HepG2 (cell line): ENCODE results near the gene RARA. TPM values are rescaled to one million over a fixed set of nuclear protein-coding genes. Genes with fewer than 3 reads are reported as not detected.

Experiments used
- CEBPG ChIP-seq: IDR thresholded peaks from 2 replicates; pipeline ENCODE4 v1.6.1; 2016
- NFYC ChIP-seq: IDR thresholded peaks from 2 replicates; pipeline ENCODE4 v1.6.1; 2016; ENCODE audit warnings: missing genetic modification reagents, missing compliant biosample characterization
- RBFOX2 ChIP-seq: fragments of 200-400 bp; formaldehyde crosslinking; IDR thresholded peaks from 2 replicates; pipeline ENCODE4 v1.6.1; 2017; ENCODE audit warnings: low read depth, mild to moderate bottlenecking, low read length
- RFXANK ChIP-seq: IDR thresholded peaks from 2 replicates; pipeline ENCODE4 v1.6.1; 2016
- TP53 ChIP-seq: sonication (generic); formaldehyde crosslinking; conservative IDR thresholded peaks from 2 replicates; pipeline ENCODE4 v1.4.0; 2020; ENCODE audit warnings: missing genetic modification reagents
- ZFP36 ChIP-seq: fragments of 150-350 bp; IDR thresholded peaks from 2 replicates; pipeline ENCODE4 v1.6.1; 2018; ENCODE audit warnings: borderline replicate concordance, low read length, low read depth; ENCODE audit not compliant: partially characterized antibody
- ZNF101 ChIP-seq: sonication (generic); formaldehyde crosslinking; IDR thresholded peaks from 2 replicates; pipeline ENCODE4 v1.4.0; 2020; ENCODE audit warnings: mild to moderate bottlenecking, low read depth, missing genetic modification reagents, borderline replicate concordance
- ZNF121 ChIP-seq: sonication (generic); formaldehyde crosslinking; IDR thresholded peaks from 2 replicates; pipeline ENCODE4 v1.5.0; 2020; ENCODE audit warnings: mild to moderate bottlenecking, missing genetic modification reagents
- ZNF136 ChIP-seq: sonication (generic); formaldehyde crosslinking; IDR thresholded peaks from 2 replicates; pipeline ENCODE4 v1.8.1; 2022; ENCODE audit warnings: low read depth, mild to moderate bottlenecking, moderate library complexity, missing genetic modification reagents
- ZNF225 ChIP-seq: sonication (generic); formaldehyde crosslinking; IDR thresholded peaks from 2 replicates; pipeline ENCODE4 v1.4.0; 2020; ENCODE audit warnings: mild to moderate bottlenecking, missing genetic modification reagents
- ZNF234 ChIP-seq: sonication (generic); formaldehyde crosslinking; conservative IDR thresholded peaks from 2 replicates; pipeline ENCODE4 v1.5.1; 2020; ENCODE audit warnings: mild to moderate bottlenecking, missing genetic modification reagents
- ZNF235 ChIP-seq: sonication (generic); formaldehyde crosslinking; IDR thresholded peaks from 2 replicates; pipeline ENCODE4 v1.8.1; 2023; ENCODE audit warnings: mild to moderate bottlenecking, missing genetic modification reagents, borderline replicate concordance
- ZNF253 ChIP-seq: sonication (generic); formaldehyde crosslinking; IDR thresholded peaks from 2 replicates; pipeline ENCODE4 v1.8.0; 2022; ENCODE audit warnings: mild to moderate bottlenecking, missing genetic modification reagents, borderline replicate concordance
- ZNF430 ChIP-seq: sonication (generic); formaldehyde crosslinking; IDR thresholded peaks from 2 replicates; pipeline ENCODE4 v1.9.0; 2021; ENCODE audit warnings: mild to moderate bottlenecking, missing genetic modification reagents
- ZNF558 ChIP-seq: sonication (generic); formaldehyde crosslinking; IDR thresholded peaks from 2 replicates; pipeline ENCODE4 v1.9.0; 2022; ENCODE audit warnings: mild to moderate bottlenecking, missing genetic modification reagents, borderline replicate concordance
- ZNF782 ChIP-seq: sonication (generic); formaldehyde crosslinking; IDR thresholded peaks from 2 replicates; pipeline ENCODE4 v1.4.0; 2020; ENCODE audit warnings: missing genetic modification reagents, mild to moderate bottlenecking, borderline replicate concordance
- ZSCAN31 ChIP-seq: sonication (generic); formaldehyde crosslinking; IDR thresholded peaks from 2 replicates; pipeline ENCODE4 v1.5.0; 2020; ENCODE audit warnings: low read depth, mild to moderate bottlenecking, missing genetic modification reagents
- polyA plus RNA-seq, 8 experiments: library from polyadenylated mRNA; depleted of rRNA in 3 of 8; stranded (reverse) in 7 of 8; unstranded in 1 of 8; fragments of >200 nt; fragmentation: Illumina TruSeq in 4 of 8; extraction: Trizol in 4 of 8; gene quantifications; 2 replicates each; pipeline versions ENCODE4 v1.2.1 to v1.2.3, GENCODE V29; 2011 to 2016; ENCODE audit warnings: low read depth in 4 of 8, missing spikeins in 1 of 8, mixed read lengths in 1 of 8; ENCODE audit not compliant: insufficient read depth in 1 of 8
- total RNA-seq, 5 experiments: library from RNA; depleted of rRNA; stranded (reverse); fragments of >200 nt; fragmentation: Illumina TruSeq; extraction: Trizol; gene quantifications; 2 replicates each; pipeline ENCODE4 v1.2.3, GENCODE V29; 2016; ENCODE audit warnings: low read depth in 1 of 5
- TF ChIP-seq, protein P1 (sequence below): sonication (generic); formaldehyde crosslinking; IDR thresholded peaks from 2 replicates; pipeline ENCODE4 v1.9.0; 2021; ENCODE audit warnings: mild to moderate bottlenecking, missing genetic modification reagents
- TF ChIP-seq, protein P2 (sequence below): sonication (generic); formaldehyde crosslinking; IDR thresholded peaks from 2 replicates; pipeline ENCODE4 v1.4.0; 2020; ENCODE audit warnings: missing genetic modification reagents
- TF ChIP-seq, protein P3 (sequence below): sonication (generic); formaldehyde crosslinking; IDR thresholded peaks from 2 replicates; pipeline ENCODE4 v1.4.0; 2020; ENCODE audit warnings: mild to moderate bottlenecking, missing genetic modification reagents

The RARA gene
- total and polyA plus RNA-seq, 2 of the 13 experiments (the other 11 are each of a cell fraction or from before 2014, with no cell fraction given): 6.4 to 8.6 TPM

DNA sequence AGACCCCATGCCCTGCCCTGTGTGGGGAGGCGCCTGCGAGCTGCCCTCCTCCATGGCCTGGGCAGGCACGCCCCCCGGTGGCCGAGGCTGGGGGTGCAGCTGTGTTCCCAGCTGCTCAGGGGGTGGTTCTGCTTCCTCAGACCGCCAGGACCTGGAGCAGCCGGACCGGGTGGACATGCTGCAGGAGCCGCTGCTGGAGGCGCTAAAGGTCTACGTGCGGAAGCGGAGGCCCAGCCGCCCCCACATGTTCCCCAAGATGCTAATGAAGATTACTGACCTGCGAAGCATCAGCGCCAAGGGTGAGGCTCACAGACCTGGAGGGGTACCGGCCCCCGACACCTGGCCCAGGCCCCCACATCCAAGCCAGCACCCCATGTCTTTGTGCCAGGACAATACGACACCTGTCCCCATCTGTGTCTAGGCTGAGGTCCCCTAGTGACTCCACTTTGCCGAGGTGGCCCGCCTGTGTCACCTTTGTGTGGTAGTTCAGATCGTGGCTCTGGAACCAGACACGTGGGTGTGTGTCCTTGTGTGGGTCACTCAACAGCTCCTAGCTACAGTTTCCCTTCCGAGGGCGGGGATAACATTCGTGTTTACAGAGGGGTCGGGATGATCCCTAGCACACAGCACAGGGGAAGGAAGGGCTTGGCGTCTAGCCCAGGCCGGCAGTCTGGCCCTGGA lies 46.3 kb downstream of the RARA start (continued):
- TF ChIP-seq, protein P1, sequence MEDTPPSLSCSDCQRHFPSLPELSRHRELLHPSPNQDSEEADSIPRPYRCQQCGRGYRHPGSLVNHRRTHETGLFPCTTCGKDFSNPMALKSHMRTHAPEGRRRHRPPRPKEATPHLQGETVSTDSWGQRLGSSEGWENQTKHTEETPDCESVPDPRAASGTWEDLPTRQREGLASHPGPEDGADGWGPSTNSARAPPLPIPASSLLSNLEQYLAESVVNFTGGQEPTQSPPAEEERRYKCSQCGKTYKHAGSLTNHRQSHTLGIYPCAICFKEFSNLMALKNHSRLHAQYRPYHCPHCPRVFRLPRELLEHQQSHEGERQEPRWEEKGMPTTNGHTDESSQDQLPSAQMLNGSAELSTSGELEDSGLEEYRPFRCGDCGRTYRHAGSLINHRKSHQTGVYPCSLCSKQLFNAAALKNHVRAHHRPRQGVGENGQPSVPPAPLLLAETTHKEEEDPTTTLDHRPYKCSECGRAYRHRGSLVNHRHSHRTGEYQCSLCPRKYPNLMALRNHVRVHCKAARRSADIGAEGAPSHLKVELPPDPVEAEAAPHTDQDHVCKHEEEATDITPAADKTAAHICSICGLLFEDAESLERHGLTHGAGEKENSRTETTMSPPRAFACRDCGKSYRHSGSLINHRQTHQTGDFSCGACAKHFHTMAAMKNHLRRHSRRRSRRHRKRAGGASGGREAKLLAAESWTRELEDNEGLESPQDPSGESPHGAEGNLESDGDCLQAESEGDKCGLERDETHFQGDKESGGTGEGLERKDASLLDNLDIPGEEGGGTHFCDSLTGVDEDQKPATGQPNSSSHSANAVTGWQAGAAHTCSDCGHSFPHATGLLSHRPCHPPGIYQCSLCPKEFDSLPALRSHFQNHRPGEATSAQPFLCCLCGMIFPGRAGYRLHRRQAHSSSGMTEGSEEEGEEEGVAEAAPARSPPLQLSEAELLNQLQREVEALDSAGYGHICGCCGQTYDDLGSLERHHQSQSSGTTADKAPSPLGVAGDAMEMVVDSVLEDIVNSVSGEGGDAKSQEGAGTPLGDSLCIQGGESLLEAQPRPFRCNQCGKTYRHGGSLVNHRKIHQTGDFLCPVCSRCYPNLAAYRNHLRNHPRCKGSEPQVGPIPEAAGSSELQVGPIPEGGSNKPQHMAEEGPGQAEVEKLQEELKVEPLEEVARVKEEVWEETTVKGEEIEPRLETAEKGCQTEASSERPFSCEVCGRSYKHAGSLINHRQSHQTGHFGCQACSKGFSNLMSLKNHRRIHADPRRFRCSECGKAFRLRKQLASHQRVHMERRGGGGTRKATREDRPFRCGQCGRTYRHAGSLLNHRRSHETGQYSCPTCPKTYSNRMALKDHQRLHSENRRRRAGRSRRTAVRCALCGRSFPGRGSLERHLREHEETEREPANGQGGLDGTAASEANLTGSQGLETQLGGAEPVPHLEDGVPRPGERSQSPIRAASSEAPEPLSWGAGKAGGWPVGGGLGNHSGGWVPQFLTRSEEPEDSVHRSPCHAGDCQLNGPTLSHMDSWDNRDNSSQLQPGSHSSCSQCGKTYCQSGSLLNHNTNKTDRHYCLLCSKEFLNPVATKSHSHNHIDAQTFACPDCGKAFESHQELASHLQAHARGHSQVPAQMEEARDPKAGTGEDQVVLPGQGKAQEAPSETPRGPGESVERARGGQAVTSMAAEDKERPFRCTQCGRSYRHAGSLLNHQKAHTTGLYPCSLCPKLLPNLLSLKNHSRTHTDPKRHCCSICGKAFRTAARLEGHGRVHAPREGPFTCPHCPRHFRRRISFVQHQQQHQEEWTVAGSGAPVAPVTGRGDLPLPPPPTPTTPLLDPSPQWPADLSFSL (CRISPR knock-in tag): no peak
- no peak for TF ChIP-seq ZNF101 (CRISPR knock-in tag)
- TF ChIP-seq ZNF558 (CRISPR knock-in tag): no peak
- no peak for TF ChIP-seq ZNF430 (CRISPR knock-in tag)
- no peak for TF ChIP-seq ZFP36
- no peak for TF ChIP-seq NFYC (CRISPR knock-in tag)
- no peak; the same call in 1 of the 2 replicates for TF ChIP-seq ZNF225 (CRISPR knock-in tag)
- no peak; the same call in 1 of the 2 replicates for TF ChIP-seq ZNF782 (CRISPR knock-in tag)
- TF ChIP-seq RFXANK (CRISPR knock-in tag): no peak
- no peak for TF ChIP-seq TP53 (CRISPR knock-in tag)
- TF ChIP-seq ZNF253 (CRISPR knock-in tag): no peak
- TF ChIP-seq ZNF235 (CRISPR knock-in tag): no peak
- TF ChIP-seq, protein P2, sequence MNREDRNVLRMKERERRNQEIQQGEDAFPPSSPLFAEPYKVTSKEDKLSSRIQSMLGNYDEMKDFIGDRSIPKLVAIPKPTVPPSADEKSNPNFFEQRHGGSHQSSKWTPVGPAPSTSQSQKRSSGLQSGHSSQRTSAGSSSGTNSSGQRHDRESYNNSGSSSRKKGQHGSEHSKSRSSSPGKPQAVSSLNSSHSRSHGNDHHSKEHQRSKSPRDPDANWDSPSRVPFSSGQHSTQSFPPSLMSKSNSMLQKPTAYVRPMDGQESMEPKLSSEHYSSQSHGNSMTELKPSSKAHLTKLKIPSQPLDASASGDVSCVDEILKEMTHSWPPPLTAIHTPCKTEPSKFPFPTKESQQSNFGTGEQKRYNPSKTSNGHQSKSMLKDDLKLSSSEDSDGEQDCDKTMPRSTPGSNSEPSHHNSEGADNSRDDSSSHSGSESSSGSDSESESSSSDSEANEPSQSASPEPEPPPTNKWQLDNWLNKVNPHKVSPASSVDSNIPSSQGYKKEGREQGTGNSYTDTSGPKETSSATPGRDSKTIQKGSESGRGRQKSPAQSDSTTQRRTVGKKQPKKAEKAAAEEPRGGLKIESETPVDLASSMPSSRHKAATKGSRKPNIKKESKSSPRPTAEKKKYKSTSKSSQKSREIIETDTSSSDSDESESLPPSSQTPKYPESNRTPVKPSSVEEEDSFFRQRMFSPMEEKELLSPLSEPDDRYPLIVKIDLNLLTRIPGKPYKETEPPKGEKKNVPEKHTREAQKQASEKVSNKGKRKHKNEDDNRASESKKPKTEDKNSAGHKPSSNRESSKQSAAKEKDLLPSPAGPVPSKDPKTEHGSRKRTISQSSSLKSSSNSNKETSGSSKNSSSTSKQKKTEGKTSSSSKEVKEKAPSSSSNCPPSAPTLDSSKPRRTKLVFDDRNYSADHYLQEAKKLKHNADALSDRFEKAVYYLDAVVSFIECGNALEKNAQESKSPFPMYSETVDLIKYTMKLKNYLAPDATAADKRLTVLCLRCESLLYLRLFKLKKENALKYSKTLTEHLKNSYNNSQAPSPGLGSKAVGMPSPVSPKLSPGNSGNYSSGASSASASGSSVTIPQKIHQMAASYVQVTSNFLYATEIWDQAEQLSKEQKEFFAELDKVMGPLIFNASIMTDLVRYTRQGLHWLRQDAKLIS: no peak
- peak; percentile 40; the same call in 1 of the 2 replicates for TF ChIP-seq CEBPG
- TF ChIP-seq ZNF136: 0 out of 2 replicates have a peak, but pooled peaks have one; percentile 49
- TF ChIP-seq, protein P3, sequence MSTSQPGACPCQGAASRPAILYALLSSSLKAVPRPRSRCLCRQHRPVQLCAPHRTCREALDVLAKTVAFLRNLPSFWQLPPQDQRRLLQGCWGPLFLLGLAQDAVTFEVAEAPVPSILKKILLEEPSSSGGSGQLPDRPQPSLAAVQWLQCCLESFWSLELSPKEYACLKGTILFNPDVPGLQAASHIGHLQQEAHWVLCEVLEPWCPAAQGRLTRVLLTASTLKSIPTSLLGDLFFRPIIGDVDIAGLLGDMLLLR (CRISPR knock-in tag): 0 out of 2 replicates have a peak, but pooled peaks have one; percentile 64
- TF ChIP-seq ZNF121 (CRISPR knock-in tag): peak; percentile 46; the same call in 1 of the 2 replicates
- no peak for TF ChIP-seq RBFOX2
- no peak for TF ChIP-seq ZNF234 (CRISPR knock-in tag)
- peak; percentile 74 for TF ChIP-seq ZSCAN31 (CRISPR knock-in tag)
